H1 (cell line): ENCODE measurements around the gene CNTN5. TPM values are rescaled to one million over a fixed set of nuclear protein-coding genes. Genes with fewer than 3 reads are reported as not detected.

Experiments used
- GABPA ChIP-seq: IDR thresholded peaks from 2 replicates; pipeline ENCODE4 v1.6.1; 2011; ENCODE audit warnings: mild to moderate bottlenecking, low read length, moderate library complexity, borderline replicate concordance; ENCODE audit not compliant: insufficient read depth
- HDAC2 ChIP-seq, 2 experiments: fragments of 300-600 bp in 1 of 2; sonication (generic) in 1 of 2; IDR thresholded peaks; 2 replicates each; pipeline ENCODE4 v1.6.1; 2011 to 2012; ENCODE audit warnings: low read depth in 2 of 2, low read length in 2 of 2, mild to moderate bottlenecking in 2 of 2, moderate library complexity in 2 of 2, borderline replicate concordance in 1 of 2, inconsistent platforms in 1 of 2
- NRF1 ChIP-seq: IDR thresholded peaks from 2 replicates; pipeline ENCODE4 v1.6.1; 2011; ENCODE audit warnings: mild to moderate bottlenecking, low read depth, low read length, improper control_type of control experiment
- RAD21 ChIP-seq, 2 experiments: IDR thresholded peaks in 1 of 2; conservative IDR thresholded peaks in 1 of 2; 2 replicates each; pipeline ENCODE4 v1.6.1; 2011; ENCODE audit warnings: low read depth in 2 of 2, low read length in 2 of 2, improper control_type of control experiment in 1 of 2, inconsistent platforms in 1 of 2, mild to moderate bottlenecking in 1 of 2, moderate library complexity in 1 of 2
- RNF2 ChIP-seq: fragments of 200-900, 300-1000 bp; sonication (generic); IDR thresholded peaks from 2 replicates; pipeline ENCODE4 v1.7.1; 2016; ENCODE audit warnings: borderline replicate concordance, low read depth, mild to moderate bottlenecking, antibody characterized with exemption, low read length; ENCODE audit not compliant: poor library complexity, severe bottlenecking; ENCODE audit errors: missing control alignments
- SAP30 ChIP-seq: fragments of 300-600 bp; sonication (generic); IDR thresholded peaks from 2 replicates; pipeline ENCODE4 v1.7.1; 2012; ENCODE audit warnings: low read length, moderate library complexity, mild to moderate bottlenecking, inconsistent platforms; ENCODE audit not compliant: insufficient read depth, insufficient replicate concordance
- SP2 ChIP-seq: IDR thresholded peaks from 2 replicates; pipeline ENCODE4 v1.6.1; 2012; ENCODE audit warnings: mild to moderate bottlenecking, low read length, inconsistent platforms
- TBP ChIP-seq: IDR thresholded peaks from 2 replicates; pipeline ENCODE4 v1.6.1; 2011; ENCODE audit warnings: low read depth, low read length, improper control_type of control experiment
- polyA plus RNA-seq, 7 experiments: library from polyadenylated mRNA; depleted of rRNA in 3 of 7; stranded (reverse) in 5 of 7; unstranded in 2 of 7; fragments of >200 nt in 5 of 7; fragments of 200-250 nt in 2 of 7; gene quantifications; 1 replicate in 5 of 7; 2 replicates in 1 of 7; 4 replicates in 1 of 7; pipeline versions ENCODE4 v1.2.1 to v1.2.3, GENCODE V29; 2011 to 2013; ENCODE audit warnings: missing spikeins in 2 of 7, mixed read lengths in 2 of 7
- total RNA-seq: library from RNA; stranded (reverse); fragmentation: NEBNext Ultra II Directional; extraction: Animal tissue kit (Norgen Biotek cat#: 25700); gene quantifications from 2 replicates; pipeline ENCODE4 v1.2.1, GENCODE V29; 2021

CNTN5 gene
- total and polyA plus RNA-seq, 2 of the 8 experiments (the other 6 are each of a cell fraction or from before 2014, with no cell fraction given), result not detected

DNA sequence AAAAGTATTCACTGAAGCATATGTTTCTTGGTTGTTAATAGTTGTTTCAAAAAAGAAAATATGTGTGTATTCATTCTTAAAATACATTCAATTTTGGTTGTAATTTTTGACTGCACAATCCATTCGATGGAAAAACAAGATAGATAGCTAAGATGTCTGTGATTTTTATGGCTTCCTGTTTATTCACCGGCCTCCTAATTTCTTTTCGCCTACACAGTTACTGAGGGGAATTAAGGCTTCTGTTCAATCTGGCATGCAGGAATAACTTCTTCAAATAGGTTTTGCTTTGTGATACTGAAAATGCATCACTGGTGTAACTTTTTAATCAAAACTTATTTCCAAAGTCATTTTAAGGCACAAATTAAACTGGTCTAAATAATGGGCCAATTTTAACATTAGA lies 1375.5 kb downstream of the CNTN5 start (continued):
- TF ChIP-seq GABPA (no peak), RAD21 (IDR thresholded peaks at IDR 0.05 in 1 of 2, conservative IDR thresholded peaks at IDR 0.05 in 1 of 2; ENCODE audit: low read depth in 2 of 2, low read length in 2 of 2) (no peak), TBP (no peak), SP2 (no peak), SAP30 (no peak), NRF1 (no peak), HDAC2 (IDR thresholded peaks at IDR 0.05; ENCODE audit: borderline replicate concordance in 1 of 2, low read depth in 2 of 2, low read length in 2 of 2) (no peak), RNF2 (no peak)
